HG03066 (cell line): ENCODE data around the gene CHRNB2.

Experiments used
- ATAC-seq: cut with Tn5 transposase; IDR thresholded peaks from one replicate; pipeline ENCODE4 v1.9.1; 2021; ENCODE audit warnings: low read depth; ENCODE audit not compliant: unreplicated experiment

The CHRNB2 gene

GRCh38 chr1:154577346-154578057 lies 9.9 kb downstream of the CHRNB2 start:
- ATAC-seq = no peak

- ATAC-seq = no peak
Observed at GRCh38 chr1:154578058-154578418, 10.5 kb downstream of the CHRNB2 start.

- no peak for ATAC-seq
Observed at GRCh38 chr1:154579374-154579773, 11.8 kb downstream of the CHRNB2 start.

- no peak for ATAC-seq
Observed at GRCh38 chr1:154581766-154582165, 14.2 kb downstream of the CHRNB2 start.

- no peak for ATAC-seq
Observed at GRCh38 chr1:154582885-154583284, 15.3 kb downstream of the CHRNB2 start.

- ATAC-seq = no peak
Observed at GRCh38 chr1:154583773-154584172, 16.2 kb downstream of the CHRNB2 start.

GRCh38 chr1:154584267-154584994 lies 16.9 kb downstream of the CHRNB2 start:
- ATAC-seq = no peak

- ATAC-seq = no peak
Observed at GRCh38 chr1:154586231-154586630, 18.7 kb downstream of the CHRNB2 start.

- ATAC-seq = no peak
Observed at GRCh38 chr1:154586641-154587040, 19.1 kb downstream of the CHRNB2 start.

GRCh38 chr1:154589780-154590179 lies 22.2 kb downstream of the CHRNB2 start:
- ATAC-seq = no peak

- ATAC-seq = no peak
Observed at GRCh38 chr1:154590756-154591155, 23.2 kb downstream of the CHRNB2 start.

- ATAC-seq = no peak
Observed at GRCh38 chr1:154591206-154591605, 23.6 kb downstream of the CHRNB2 start.

GRCh38 chr1:154593390-154593789 lies 25.8 kb downstream of the CHRNB2 start:
- ATAC-seq = no peak

GRCh38 chr1:154594811-154595210 lies 27.2 kb downstream of the CHRNB2 start:
- ATAC-seq = no peak

GRCh38 chr1:154595621-154596020 lies 28.0 kb downstream of the CHRNB2 start:
- ATAC-seq = no peak

- no peak for ATAC-seq
Observed at GRCh38 chr1:154598871-154599635, 31.5 kb downstream of the CHRNB2 start.

- no peak for ATAC-seq
Observed at GRCh38 chr1:154599658-154600057, 32.1 kb downstream of the CHRNB2 start.

GRCh38 chr1:154603317-154603716 lies 35.7 kb downstream of the CHRNB2 start:
- ATAC-seq = no peak

- ATAC-seq = no peak
Observed at GRCh38 chr1:154605534-154605933, 38.0 kb downstream of the CHRNB2 start.

- no peak for ATAC-seq
Observed at GRCh38 chr1:154607106-154607608, 39.6 kb downstream of the CHRNB2 start.
